H54 (cell line): ENCODE data around the gene IL19.
A peak's percentile ranks its signal among the peaks of the same experiment; 100 is the strongest.

Source experiments
- DNase-seq: peaks from one replicate; pipeline ENCODE4 v3.0.0; 2011; ENCODE audit warnings: low spot score, mixed read lengths; ENCODE audit not compliant: insufficient read length
- FAIRE-seq: peaks from 3 replicates; lab custom pipeline; 2011; peaks lifted over from hg19 to GRCh38; lab: Jason Lieb, UNC
- POLR2A ChIP-seq: IDR thresholded peaks from 2 replicates; pipeline ENCODE4 v1.6.1; 2011; ENCODE audit warnings: low read depth, mild to moderate bottlenecking, low read length

IL19 gene

DNA sequence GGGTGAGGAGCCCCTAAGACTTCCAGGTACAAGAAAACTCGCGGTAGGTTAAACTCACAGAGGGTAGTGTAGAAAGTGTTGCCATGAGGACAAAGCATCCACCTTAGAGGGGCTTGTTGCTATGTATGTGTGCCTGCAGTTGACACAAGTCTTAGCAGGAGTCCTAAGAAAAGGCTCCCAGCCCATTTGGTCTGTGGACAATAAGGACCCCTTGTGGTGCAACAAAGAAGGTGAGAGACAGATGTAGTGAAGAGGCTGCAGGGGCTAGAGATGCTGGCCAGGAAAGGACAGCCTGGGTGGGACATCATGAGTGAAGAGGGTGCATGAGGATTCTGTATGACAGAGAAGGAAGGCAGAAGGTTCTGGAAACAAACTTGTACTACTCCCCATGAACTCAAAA is 38.0 kb downstream of the IL19 start:
- DNase-seq (peak; percentile 12), FAIRE-seq (no peak)

DNA sequence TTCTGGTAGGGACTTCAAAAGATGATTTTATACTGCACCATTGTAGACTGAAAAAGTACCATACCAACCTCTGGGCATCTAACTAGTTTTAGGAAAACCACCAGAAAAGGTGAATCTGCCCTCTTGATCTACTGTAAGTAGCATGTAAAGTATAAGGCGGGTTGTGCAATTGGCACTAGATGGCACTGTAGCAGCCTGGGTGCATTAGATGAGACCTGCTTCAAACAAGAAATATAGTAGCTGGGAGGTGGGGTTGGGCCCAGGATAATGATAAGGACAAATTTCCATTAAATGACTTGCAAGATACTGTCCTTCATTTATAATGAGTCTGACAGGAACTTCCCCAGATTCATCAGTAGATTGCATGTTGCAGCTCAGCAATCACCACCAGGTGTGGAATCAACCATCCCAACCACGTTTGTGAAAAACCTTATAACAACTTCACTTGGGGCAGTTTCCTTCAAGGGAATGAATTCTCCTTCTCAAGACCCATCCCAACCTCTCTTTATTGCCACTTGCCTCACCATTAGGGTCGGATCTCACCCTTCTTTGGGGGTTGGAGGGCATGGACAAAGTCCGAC is 39.0 kb downstream of the IL19 start:
- peak; percentile 15 for DNase-seq
- no peak for TF ChIP-seq POLR2A
- no peak for FAIRE-seq

More for the DNA sequence above, 38.0 kb downstream of the IL19 start:
- TF ChIP-seq POLR2A, result no peak

DNA sequence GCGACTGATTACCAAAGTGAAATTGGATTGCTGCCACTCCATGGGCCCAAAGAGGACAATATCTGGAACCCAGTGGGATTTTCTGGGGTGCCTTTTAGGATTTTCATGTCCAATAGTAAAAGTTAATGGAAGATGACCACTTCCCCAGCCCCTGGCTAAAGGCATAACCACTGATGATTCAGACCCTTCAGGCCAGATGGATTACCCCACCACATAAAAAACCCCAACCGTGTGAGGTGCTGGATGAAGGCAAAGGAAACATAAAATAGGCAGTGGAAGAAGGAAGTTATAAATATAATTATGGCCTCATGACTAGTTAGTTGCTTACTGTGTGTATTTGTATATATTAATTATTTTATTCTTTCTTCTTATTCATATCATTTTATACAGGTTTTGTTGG is 41.9 kb downstream of the IL19 start:
- no peak for DNase-seq
- TF ChIP-seq POLR2A, result no peak
- no peak for FAIRE-seq

DNA sequence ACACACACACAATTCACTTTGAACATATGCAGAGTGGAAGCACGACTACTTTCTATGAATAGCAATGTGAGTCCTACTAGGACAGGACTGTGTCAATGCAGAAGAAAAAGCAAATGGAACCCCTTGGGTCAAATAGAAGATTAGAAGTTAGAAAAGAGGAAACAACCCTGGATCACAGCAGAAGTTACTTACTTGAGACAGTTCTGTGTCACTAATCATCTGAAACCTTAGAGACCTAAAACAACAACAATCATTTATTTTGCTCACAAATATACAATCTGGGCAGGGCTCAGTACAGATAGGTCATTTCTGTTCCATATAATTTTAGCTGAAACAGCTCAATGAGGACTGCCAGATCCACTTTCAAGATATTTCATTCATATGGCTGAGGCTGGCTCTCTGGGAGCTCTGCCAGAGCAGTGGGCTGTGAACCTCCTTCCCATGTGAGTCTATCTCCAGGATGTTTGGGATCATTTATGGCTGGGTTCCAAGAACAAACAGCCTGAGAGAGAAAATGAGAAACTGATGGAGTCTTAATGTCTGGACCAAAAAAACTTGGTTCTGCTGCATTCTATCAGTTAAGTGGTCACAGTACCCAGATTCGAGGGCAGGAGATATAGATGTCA is 44.3 kb downstream of the IL19 start:
- TF ChIP-seq POLR2A, result no peak
- FAIRE-seq, result no peak
- no peak for DNase-seq

DNA sequence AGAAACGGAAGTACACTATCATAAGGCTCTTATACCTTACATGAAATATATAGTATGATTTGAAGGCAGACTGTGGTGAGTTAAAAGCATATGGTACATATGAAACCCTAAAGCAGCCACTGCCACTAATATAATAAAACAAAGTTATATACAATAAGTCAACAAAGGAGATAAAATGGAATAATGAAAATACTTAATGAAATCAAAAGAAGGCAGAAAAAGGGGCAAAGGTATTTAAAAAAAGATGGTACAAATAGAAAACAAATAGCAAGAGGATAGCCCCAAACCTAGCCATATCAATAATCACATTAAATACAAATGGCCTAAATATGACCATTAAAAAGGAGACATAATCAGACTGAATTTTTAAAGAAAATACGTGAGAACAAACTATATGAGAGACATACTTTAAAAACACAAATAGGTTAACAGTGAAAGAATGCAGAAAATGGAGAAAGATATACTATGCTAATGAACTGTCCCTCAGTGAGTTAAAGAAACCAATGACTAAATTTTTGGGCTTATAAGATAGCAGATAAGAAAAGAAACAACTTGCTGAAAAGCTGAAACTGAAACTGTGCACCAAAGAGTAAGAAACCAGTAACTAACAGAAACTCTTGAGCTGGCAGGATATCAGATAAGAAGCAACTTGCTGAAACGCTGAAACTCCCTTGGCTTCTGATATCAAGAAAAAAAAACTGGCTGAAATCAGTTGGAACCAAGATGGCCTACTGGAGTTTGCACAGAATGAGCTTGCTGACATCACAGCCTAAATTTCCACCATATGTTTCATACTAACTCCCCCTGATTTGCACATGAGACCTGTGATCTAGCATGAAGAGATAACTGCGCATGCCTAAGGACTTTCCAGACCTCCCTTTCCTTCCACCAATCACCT is 46.1 kb downstream of the IL19 start:
- TF ChIP-seq POLR2A, result no peak
- no peak for DNase-seq
- no peak for FAIRE-seq

DNA sequence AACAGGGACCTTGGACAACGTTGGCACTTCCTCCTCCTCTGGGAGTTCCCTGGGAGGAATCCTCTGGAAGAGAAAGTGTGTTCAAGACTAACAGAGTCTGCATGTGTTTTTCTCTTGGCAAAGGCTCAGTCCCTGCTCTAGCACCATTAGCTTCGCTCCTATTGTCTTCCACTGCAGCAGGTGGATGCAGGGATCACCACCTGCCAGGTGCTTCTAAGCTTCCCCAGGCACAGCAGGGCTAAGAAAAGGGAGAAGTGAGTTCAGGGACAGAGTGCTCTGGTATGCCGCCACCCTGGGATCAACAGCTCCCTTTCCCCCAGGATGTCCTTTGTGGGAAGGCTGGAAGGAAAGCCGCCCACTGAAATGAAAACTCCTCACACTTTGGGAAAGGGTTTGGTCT is 50.9 kb downstream of the IL19 start:
- FAIRE-seq (no peak), DNase-seq (no peak)
- TF ChIP-seq POLR2A, result no peak

DNA sequence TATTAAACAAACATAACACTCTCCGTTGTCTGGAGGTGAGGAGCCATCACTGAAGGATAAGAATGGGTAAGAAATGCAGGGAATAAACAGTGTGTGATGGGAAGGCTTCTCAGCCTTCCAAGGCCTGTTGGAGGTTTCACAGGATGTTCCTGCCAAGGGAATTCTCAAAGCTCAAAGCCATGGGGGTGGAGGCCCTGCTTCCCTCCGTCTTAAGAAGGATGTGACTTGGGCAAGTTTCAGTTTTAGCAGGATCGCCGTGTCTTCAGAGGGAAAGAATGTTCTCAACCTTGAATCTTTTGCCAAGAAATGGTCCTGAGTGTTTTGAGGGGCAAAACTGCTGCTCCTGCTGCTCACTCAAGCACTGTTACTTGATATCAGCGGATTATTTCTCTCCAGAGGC is 53.2 kb downstream of the IL19 start:
- no peak for TF ChIP-seq POLR2A
- FAIRE-seq (no peak), DNase-seq (no peak)

DNA sequence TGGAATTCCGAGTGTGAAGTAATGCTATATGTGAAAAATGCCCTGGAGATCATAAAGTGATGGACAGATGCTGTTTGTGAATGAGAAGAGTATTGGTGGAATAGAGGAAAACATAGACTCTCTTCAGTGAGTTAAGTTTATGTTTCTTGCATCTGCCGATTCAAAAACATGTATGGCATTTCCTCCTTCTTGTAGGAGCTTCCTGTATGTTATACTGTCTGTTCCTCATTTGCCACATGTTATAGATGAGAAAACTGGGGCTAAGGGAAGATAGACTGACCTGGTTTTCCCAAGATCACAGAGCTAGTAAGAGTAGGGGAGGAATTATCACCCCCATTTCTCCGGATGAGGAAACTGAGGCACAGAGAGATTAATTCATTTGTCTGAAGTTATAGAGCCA is 53.8 kb downstream of the IL19 start:
- no peak for DNase-seq
- TF ChIP-seq POLR2A, result no peak
- no peak for FAIRE-seq

DNA sequence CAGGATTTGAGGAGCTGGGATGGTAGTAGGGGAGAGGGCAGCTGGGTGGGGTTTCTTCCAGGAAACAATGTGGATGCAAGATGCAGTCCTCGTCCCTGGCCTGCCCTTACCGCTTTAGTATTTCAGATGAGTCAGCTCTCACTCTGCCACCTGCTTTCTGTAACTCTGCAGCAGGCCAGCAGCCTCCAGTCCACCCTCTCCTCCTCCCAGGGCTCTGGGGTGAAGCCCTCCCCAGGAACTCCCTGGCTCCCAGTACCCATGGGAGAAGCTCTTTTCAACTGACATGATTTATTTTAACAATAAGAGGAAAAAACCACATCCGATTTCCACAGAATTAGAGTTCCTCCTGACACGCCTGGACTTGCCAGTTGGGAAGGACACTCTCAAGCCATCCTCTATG is 55.8 kb downstream of the IL19 start:
- FAIRE-seq (no peak), DNase-seq (no peak)
- TF ChIP-seq POLR2A, result no peak

DNA sequence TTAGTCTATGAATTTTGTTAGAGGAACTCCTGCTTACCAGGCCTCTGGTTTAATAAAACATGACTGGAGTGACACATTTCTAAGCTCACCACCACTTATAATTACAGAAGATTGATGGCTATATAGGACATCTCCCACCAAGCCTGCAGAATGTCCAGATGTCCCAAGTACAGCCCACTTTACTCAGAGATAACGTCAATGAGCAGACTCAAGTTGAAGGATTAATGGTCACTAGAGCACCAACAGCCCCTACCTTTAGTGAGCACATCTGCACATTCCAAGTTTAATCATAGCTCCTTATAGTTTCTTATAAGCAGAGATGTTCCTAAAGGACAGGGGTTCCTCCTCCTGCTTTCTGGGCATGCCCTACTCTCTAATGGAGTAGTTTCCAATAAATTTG is 57.5 kb downstream of the IL19 start:
- FAIRE-seq, result no peak
- no peak for DNase-seq
- TF ChIP-seq POLR2A, result no peak

DNA sequence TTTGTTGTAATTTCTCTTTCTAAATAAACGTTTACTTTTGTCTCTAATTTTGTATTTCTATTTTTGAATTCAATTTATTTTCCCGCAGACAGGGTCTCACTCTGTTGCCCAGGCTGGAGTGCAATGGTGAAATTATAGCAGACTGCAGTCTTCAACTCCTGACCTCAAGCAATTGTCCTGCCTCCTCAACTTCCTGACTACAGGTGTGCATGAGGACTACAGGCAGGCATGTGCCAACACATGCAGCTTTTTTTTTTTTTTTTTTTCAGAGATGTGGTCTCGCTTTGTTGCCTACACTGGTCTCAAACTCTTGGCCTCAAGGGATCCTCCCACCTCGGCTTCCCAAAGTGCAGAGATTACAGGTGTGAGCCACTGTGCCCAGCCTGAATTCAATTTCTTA is 58.2 kb downstream of the IL19 start:
- no peak for FAIRE-seq
- no peak for DNase-seq

DNA sequence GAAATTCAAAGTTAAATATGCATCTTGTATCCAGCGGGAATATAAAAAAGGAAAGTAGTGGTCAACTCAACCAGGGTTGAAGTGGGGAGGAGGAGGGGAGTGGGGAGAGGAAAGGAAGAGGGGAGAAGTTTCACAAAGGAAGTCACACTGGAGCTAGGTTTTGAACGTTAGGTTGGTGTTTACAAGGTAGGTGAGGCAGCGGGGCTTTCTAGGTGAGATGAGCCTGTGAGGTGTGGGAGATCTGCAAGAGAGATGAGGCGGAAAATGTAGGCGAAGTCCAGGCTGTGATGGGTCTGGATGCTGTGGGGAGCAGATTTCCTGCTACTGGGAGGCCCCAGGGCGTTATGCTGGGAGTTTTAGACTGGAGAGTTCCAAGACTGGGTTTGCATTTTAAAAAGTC is 58.7 kb downstream of the IL19 start:
- DNase-seq (no peak), FAIRE-seq (no peak)
- TF ChIP-seq POLR2A, result no peak

More for the DNA sequence above, 58.2 kb downstream of the IL19 start:
- no peak for TF ChIP-seq POLR2A

DNA sequence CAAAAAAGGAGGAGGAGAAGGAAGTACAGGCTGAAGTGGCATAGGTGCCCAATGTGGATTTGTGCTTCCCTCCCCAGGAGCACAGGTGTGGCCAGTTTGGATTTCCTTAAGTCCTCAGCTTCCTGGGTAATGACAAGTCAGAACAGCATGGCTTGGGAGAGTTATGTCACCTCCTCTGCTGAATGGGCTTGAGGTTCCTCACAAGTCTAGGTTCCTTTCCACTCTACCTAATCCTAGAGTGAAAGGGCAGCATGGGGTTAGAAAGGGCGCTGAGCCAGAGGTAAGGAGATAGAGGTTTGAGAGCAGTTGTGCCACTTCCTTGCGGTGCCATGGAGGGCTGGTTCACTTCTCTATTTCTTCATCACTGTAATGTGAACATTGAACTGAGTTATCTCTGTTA is 59.3 kb downstream of the IL19 start:
- no peak for DNase-seq
- no peak for TF ChIP-seq POLR2A
- no peak for FAIRE-seq

DNA sequence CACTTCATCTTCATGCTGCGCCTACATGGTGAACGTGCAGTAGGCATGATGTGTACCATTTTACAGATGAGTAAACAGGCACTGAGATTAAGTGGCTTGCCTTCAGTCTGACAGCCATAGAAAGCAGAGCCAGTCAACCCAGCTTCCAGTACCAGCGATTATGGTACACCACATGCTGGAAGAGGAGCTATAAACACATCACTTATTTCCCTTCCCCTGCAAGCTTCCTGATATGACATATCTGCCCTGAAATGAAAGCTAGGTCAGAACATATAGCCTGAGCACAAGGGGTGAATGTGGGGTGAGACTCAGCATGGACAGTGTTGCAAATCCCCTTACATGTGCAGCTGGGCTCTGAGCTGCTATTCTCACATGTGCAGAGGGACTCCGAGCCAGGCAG is 61.1 kb downstream of the IL19 start:
- no peak for FAIRE-seq
- no peak for TF ChIP-seq POLR2A
- DNase-seq, result no peak
